Progenitor cell of endocrine pancreas (in vitro differentiated cells): ENCODE results near the gene SLC35G2. TPM values are rescaled to one million over a fixed set of nuclear protein-coding genes. Genes with fewer than 3 reads are reported as not detected.
"Not testable (repeated sequence)": the region's sequence is repeated elsewhere in the genome, so short reads cannot be mapped to it uniquely, and the experiment has no call there.

ENCODE experiments used
- DNase-seq: peaks from one replicate; pipeline ENCODE4 v3.0.0; 2021; ENCODE audit warnings: low spot score; ENCODE audit not compliant: unreplicated experiment
- H3K27ac Mint-ChIP-seq: 2 replicates; pipeline ENCODE4 v1.8.0; 2021; ENCODE audit warnings: mild to moderate bottlenecking, moderate library complexity, mixed read lengths
- H3K27me3 Mint-ChIP-seq: 2 replicates; pipeline ENCODE4 v1.8.0; 2021; ENCODE audit warnings: mixed read lengths
- H3K36me3 Mint-ChIP-seq: 2 replicates; pipeline ENCODE4 v1.8.0; 2022; ENCODE audit warnings: mixed read lengths; ENCODE audit not compliant: insufficient read depth
- H3K4me1 Mint-ChIP-seq: 2 replicates; pipeline ENCODE4 v1.8.0; 2021; ENCODE audit warnings: low read depth, mixed read lengths
- H3K4me3 Mint-ChIP-seq: 2 replicates; pipeline ENCODE4 v1.8.0; 2021; ENCODE audit warnings: low read depth, mild to moderate bottlenecking, moderate library complexity, mixed read lengths
- H3K9me3 Mint-ChIP-seq: 2 replicates; pipeline ENCODE4 v1.8.0; 2021; ENCODE audit warnings: low read depth, mixed read lengths
- CTCF ChIP-seq: fragments of 200-600 bp; sonication (generic); IDR thresholded peaks from one replicate; pipeline ENCODE4 v1.5.0; 2021; ENCODE audit warnings: antibody characterized with exemption, mild to moderate bottlenecking; ENCODE audit not compliant: unreplicated experiment
- total RNA-seq: library from RNA; stranded (reverse); gene quantifications from 2 replicates; pipeline ENCODE4 v1.2.1, GENCODE V29; 2021

SLC35G2 gene
- total RNA-seq, 1 donor from 2014 or later = 2.3 TPM

- no peak for DNase-seq
- Mint-ChIP-seq H3K9me3 (no peaks in the 10 kb centered on the region), H3K4me1 (peaks cover 21% of the 10 kb centered on the region), H3K27ac (no peak overlapping the region), H3K4me3 (no peak overlapping the region), H3K27me3 (no peaks in the 10 kb centered on the region), H3K36me3 (peaks cover 12% of the 10 kb centered on the region)
- no peak for TF ChIP-seq CTCF
Observed at GRCh38 chr3:136858381-136858780, 39.5 kb downstream of the SLC35G2 start.

- peak overlapping the region; percentile 95 for H3K4me3 Mint-ChIP-seq
- H3K9me3 Mint-ChIP-seq = no peaks in the 10 kb centered on the region
- H3K27ac Mint-ChIP-seq = peak overlapping the region; percentile 96
- TF ChIP-seq CTCF = no peak
- no peak for DNase-seq
- H3K36me3 Mint-ChIP-seq = peaks cover 8% of the 10 kb centered on the region
- no peaks in the 10 kb centered on the region for H3K27me3 Mint-ChIP-seq
- peaks cover 24% of the 10 kb centered on the region for H3K4me1 Mint-ChIP-seq
Observed at GRCh38 chr3:136860541-136860940, 41.6 kb downstream of the SLC35G2 start.

GRCh38 chr3:136861890-136862616 lies 43.1 kb downstream of the SLC35G2 start, which contains the start of gene NCK1:
TSS of gene NCK1 (plus strand) at chr3:136862208. CDS start at chr3:136928002, 65,794 bp downstream.
- Mint-ChIP-seq H3K27me3 (no peaks in the 10 kb centered on the region), H3K4me1 (peaks cover 24% of the 10 kb centered on the region), H3K27ac (peak within 1 kb of the TSS; percentile 96), H3K9me3 (no peaks in the 10 kb centered on the region), H3K36me3 (peaks cover 5% of the 10 kb centered on the region), H3K4me3 (peak within 1 kb of the TSS; percentile 95)
- peak; percentile 95 for DNase-seq
- TF ChIP-seq CTCF = peak; percentile 31

- H3K4me3 Mint-ChIP-seq = peak overlapping the region; percentile 95
- H3K36me3 Mint-ChIP-seq = peaks cover 5% of the 10 kb centered on the region
- H3K27me3 Mint-ChIP-seq = no peaks in the 10 kb centered on the region
- peak; percentile 7 for TF ChIP-seq CTCF
- no peak for DNase-seq
- H3K4me1 Mint-ChIP-seq = peaks cover 27% of the 10 kb centered on the region
- peak overlapping the region; percentile 96 for H3K27ac Mint-ChIP-seq
- H3K9me3 Mint-ChIP-seq = no peaks in the 10 kb centered on the region
Observed at GRCh38 chr3:136862617-136863322, 43.8 kb downstream of the SLC35G2 start.

- Mint-ChIP-seq H3K27me3 (no peaks in the 10 kb centered on the region), H3K4me1 (peaks cover 3% of the 10 kb centered on the region), H3K27ac (no peak overlapping the region), H3K36me3 (peaks cover 25% of the 10 kb centered on the region), H3K4me3 (no peak overlapping the region), H3K9me3 (peaks cover 14% of the 10 kb centered on the region)
- TF ChIP-seq CTCF = no peak
- no peak for DNase-seq
Observed at GRCh38 chr3:136869282-136869681, 50.4 kb downstream of the SLC35G2 start.

- peaks cover 14% of the 10 kb centered on the region for H3K9me3 Mint-ChIP-seq
- H3K4me3 Mint-ChIP-seq, DNase-seq, H3K27ac Mint-ChIP-seq, H3K27me3 Mint-ChIP-seq, H3K4me1 Mint-ChIP-seq: not testable (repeated sequence)
- peaks cover 33% of the 10 kb centered on the region for H3K36me3 Mint-ChIP-seq
Observed at GRCh38 chr3:136872258-136872657, 53.3 kb downstream of the SLC35G2 start.

GRCh38 chr3:136879510-136879909 lies 60.6 kb downstream of the SLC35G2 start:
- DNase-seq, H3K27me3 Mint-ChIP-seq, H3K4me1 Mint-ChIP-seq, H3K4me3 Mint-ChIP-seq, H3K27ac Mint-ChIP-seq: not testable (repeated sequence)
- H3K36me3 Mint-ChIP-seq = peaks cover 18% of the 10 kb centered on the region
- H3K9me3 Mint-ChIP-seq = peaks cover 17% of the 10 kb centered on the region
